Left lung (tissue), 10 donors: ENCODE measurements around the gene GINS2. TPM values are rescaled to one million over a fixed set of nuclear protein-coding genes. Genes with fewer than 3 reads are reported as not detected.

Experiments used
- ATAC-seq: fragments of 200-7000 bp; cut with Tn5 transposase; one replicate; pipeline ENCODE4 v1.9.1; 2020; ENCODE audit warnings: moderate library complexity
- DNase-seq, 4 donors: peaks; one replicate each; pipeline ENCODE4 v3.0.0-alpha.2; 2013 to 2020
- H3K27ac ChIP-seq, 2 donors: fragments of 200-600 bp; sonication (generic) in 1 of 2; one replicate each; pipeline versions ENCODE4 v1.5.0 to v1.8.0; 2020 to 2021
- H3K27me3 ChIP-seq, 2 donors: fragments of 200-600 bp; sonication (generic) in 1 of 2; one replicate each; pipeline versions ENCODE4 v1.5.0 to v1.8.0; 2020 to 2021
- H3K36me3 ChIP-seq, 2 donors: fragments of 200-600 bp; sonication (generic) in 1 of 2; one replicate each; pipeline versions ENCODE4 v1.5.0 to v1.8.0; 2020 to 2021
- H3K4me1 ChIP-seq, 2 donors: fragments of 200-600 bp; one replicate each; pipeline ENCODE4 v1.8.0; 2021
- H3K4me3 ChIP-seq, 2 donors: fragments of 200-600 bp; sonication (generic) in 1 of 2; one replicate each; pipeline versions ENCODE4 v1.5.0 to v1.8.0; 2020 to 2021; ENCODE audit warnings: mild to moderate bottlenecking in 1 of 2
- H3K9me3 ChIP-seq, 2 donors: fragments of 200-600 bp; sonication (generic) in 1 of 2; one replicate each; pipeline versions ENCODE4 v1.5.0 to v1.8.0; 2020 to 2021
- CTCF ChIP-seq, 2 donors: fragments of 200-600 bp; sonication (generic) in 1 of 2; IDR thresholded peaks; one replicate each; pipeline versions ENCODE4 v1.5.0 to v1.8.0; 2021; ENCODE audit warnings: antibody characterized with exemption in 2 of 2
- intact Hi-C, 2 donors: fragments of 100-400 bp; cut with DNase I; formaldehyde crosslinking; loops; one replicate each; pipeline versions ENCODE4 v1.11.2 to v1.14.2; 2022
- polyA plus RNA-seq, 6 donors: library from polyadenylated mRNA; unstranded; fragments of 120-200 nt; gene quantifications; one replicate each; pipeline ENCODE4 v1.2.1, GENCODE V29; 2013; ENCODE audit not compliant: insufficient read length in 6 of 6
- total RNA-seq, 2 donors: library from RNA; stranded (reverse); fragmentation: NEBNext Ultra II Directional; extraction: Animal tissue kit (Norgen Biotek cat#: 25700); gene quantifications; one replicate each; pipeline ENCODE4 v1.2.1, GENCODE V29; 2021
- donor health status: DM: no; HTN: yes; CAD: no.
- donor health status: DM: no; HTN: no; CAD: no.

GINS2 gene
- total and polyA plus RNA-seq, 8 donors, result 4.2 to 17.4 (median 13.8) TPM

- no peak for ATAC-seq
- peaks cover 0 to 5% of the 10 kb centered on the region in 2 donors for H3K4me1 ChIP-seq
- no peaks in the 10 kb centered on the region for H3K36me3 ChIP-seq
- no peak overlapping the region for H3K4me3 ChIP-seq
- H3K27ac ChIP-seq, result no peak overlapping the region
- no peak for DNase-seq
- H3K9me3 ChIP-seq, result peaks cover 0 to 6% of the 10 kb centered on the region in 2 donors
- intact Hi-C loops, result no loop called here
- TF ChIP-seq CTCF (IDR thresholded peaks at IDR 0.05), result no peak
- peaks cover 0 to 4% of the 10 kb centered on the region in 2 donors for H3K27me3 ChIP-seq
Measured at GRCh38 chr16:85710732-85711131, 22.0 kb upstream of the GINS2 start.

- Histone ChIP-seq H3K27me3 (no peaks in the 10 kb centered on the region), H3K36me3 (no peaks in the 10 kb centered on the region), H3K9me3 (peaks cover 0 to 6% of the 10 kb centered on the region in 2 donors), H3K4me3 (no peak overlapping the region), H3K27ac (no peak overlapping the region), H3K4me1 (no peaks in the 10 kb centered on the region)
- no peak for DNase-seq
- intact Hi-C loops, result no loop called here
- no peak for TF ChIP-seq CTCF (IDR thresholded peaks at IDR 0.05)
- no peak for ATAC-seq
Measured at GRCh38 chr16:85709766-85710585, 21.2 kb upstream of the GINS2 start.

GRCh38 chr16:85708338-85708737 lies 19.6 kb upstream of the GINS2 start:
- H3K4me3 ChIP-seq, result no peak overlapping the region
- no peak for ATAC-seq
- DNase-seq, result no peak
- no peak for TF ChIP-seq CTCF (IDR thresholded peaks at IDR 0.05)
- H3K27me3 ChIP-seq, result no peaks in the 10 kb centered on the region
- H3K27ac ChIP-seq, result no peak overlapping the region
- H3K36me3 ChIP-seq, result no peaks in the 10 kb centered on the region
- peaks cover 0 to 6% of the 10 kb centered on the region in 2 donors for H3K9me3 ChIP-seq
- no peaks in the 10 kb centered on the region for H3K4me1 ChIP-seq
- intact Hi-C loops, result no loop called here

GRCh38 chr16:85707528-85708095 lies 18.9 kb upstream of the GINS2 start:
- H3K27ac ChIP-seq, result no peak overlapping the region
- ATAC-seq (peak; percentile 79), DNase-seq (peak in 1 of 4 donors; percentile 44)
- H3K27me3 ChIP-seq, result no peaks in the 10 kb centered on the region
- peaks cover 0 to 6% of the 10 kb centered on the region in 2 donors for H3K9me3 ChIP-seq
- no peak overlapping the region for H3K4me3 ChIP-seq
- no peak for TF ChIP-seq CTCF (IDR thresholded peaks at IDR 0.05)
- H3K4me1 ChIP-seq, result no peaks in the 10 kb centered on the region
- H3K36me3 ChIP-seq, result no peaks in the 10 kb centered on the region
- intact Hi-C loops, result no loop called here

- no peak for TF ChIP-seq CTCF (IDR thresholded peaks at IDR 0.05)
- intact Hi-C loops, result no loop called here
- Histone ChIP-seq H3K27ac (no peak overlapping the region), H3K36me3 (no peaks in the 10 kb centered on the region), H3K4me1 (no peaks in the 10 kb centered on the region), H3K4me3 (no peak overlapping the region), H3K9me3 (no peaks in the 10 kb centered on the region), H3K27me3 (no peaks in the 10 kb centered on the region)
- ATAC-seq, result no peak
- DNase-seq, result peak in 1 of 4 donors; percentile 6
Measured at GRCh38 chr16:85706449-85707034, 17.8 kb upstream of the GINS2 start.
